H7 (cell line): ENCODE results near the gene KIRREL2. TPM values are rescaled to one million over a fixed set of nuclear protein-coding genes. Genes with fewer than 3 reads are reported as not detected.
A peak's percentile ranks its signal among the peaks of the same experiment; 100 is the strongest.
"Not testable (repeated sequence)": the region's sequence is repeated elsewhere in the genome, so short reads cannot be mapped to it uniquely, and the experiment has no call there.

Source experiments
- DNase-seq: peaks from one replicate; pipeline ENCODE4 v3.0.0; 2012
- H3K27me3 ChIP-seq: 2 replicates; pipeline ENCODE4 v1.6.0; 2011; ENCODE audit warnings: mild to moderate bottlenecking, low read length; ENCODE audit not compliant: control insufficient read depth, insufficient read depth
- H3K36me3 ChIP-seq: replicated peaks from 2 replicates; pipeline ENCODE4 v1.5.1; 2011; ENCODE audit warnings: low read length; ENCODE audit not compliant: control insufficient read depth, insufficient read depth
- H3K4me3 ChIP-seq: 2 replicates; pipeline ENCODE4 v1.5.1; 2011; ENCODE audit warnings: low read depth, mild to moderate bottlenecking, control low read depth, low read length, moderate library complexity; ENCODE audit not compliant: insufficient read depth
- total RNA-seq: library from RNA; depleted of rRNA; stranded (reverse); fragments of >200 nt; shearing (Covaris generic); gene quantifications from 2 replicates; pipeline ENCODE4 v1.2.3, GENCODE V29; 2014

The KIRREL2 gene
- total RNA-seq, 1 experiment from 2014 or later = 0.55 TPM

GRCh38 chr19:35833972-35834371, 22.7 kb upstream of the KIRREL2 start:
- H3K36me3 ChIP-seq = no peaks in the 10 kb centered on the region
- H3K4me3 ChIP-seq = no peak overlapping the region
- H3K27me3 ChIP-seq = peaks cover 11% of the 10 kb centered on the region; the same call in 1 of the 2 replicates
- peak; percentile 47 for DNase-seq

GRCh38 chr19:35836096-35836495, 20.6 kb upstream of the KIRREL2 start:
- H3K36me3 ChIP-seq, DNase-seq, H3K4me3 ChIP-seq, H3K27me3 ChIP-seq: not testable (repeated sequence)

- DNase-seq = no peak
- H3K36me3 ChIP-seq = no peaks in the 10 kb centered on the region
- no peak overlapping the region for H3K4me3 ChIP-seq
- H3K27me3 ChIP-seq = peaks cover 46% of the 10 kb centered on the region
Measured at GRCh38 chr19:35841961-35842595, 14.6 kb upstream of the KIRREL2 start.

GRCh38 chr19:35842666-35843272, 13.9 kb upstream of the KIRREL2 start:
- H3K36me3 ChIP-seq = no peaks in the 10 kb centered on the region
- no peak overlapping the region for H3K4me3 ChIP-seq
- DNase-seq = no peak
- peaks cover 45% of the 10 kb centered on the region for H3K27me3 ChIP-seq

GRCh38 chr19:35843676-35844481, 12.8 kb upstream of the KIRREL2 start:
- Histone ChIP-seq H3K27me3 (peaks cover 53% of the 10 kb centered on the region), H3K36me3 (no peaks in the 10 kb centered on the region), H3K4me3 (peak overlapping the region; percentile 31; the same call in 1 of the 2 replicates)
- DNase-seq = peak; percentile 96

- peak; percentile 65 for DNase-seq
- Histone ChIP-seq H3K27me3 (peaks cover 57% of the 10 kb centered on the region), H3K36me3 (no peaks in the 10 kb centered on the region), H3K4me3 (no peak overlapping the region; the same call in 1 of the 2 replicates)
Measured at GRCh38 chr19:35844482-35845214, 12.1 kb upstream of the KIRREL2 start.

GRCh38 chr19:35845215-35846037, 11.3 kb upstream of the KIRREL2 start:
- peak; percentile 89 for DNase-seq
- Histone ChIP-seq H3K36me3 (no peaks in the 10 kb centered on the region), H3K27me3 (peaks cover 57% of the 10 kb centered on the region), H3K4me3 (peak overlapping the region; percentile 43)

- peak; percentile 85 for DNase-seq
- Histone ChIP-seq H3K4me3 (peak overlapping the region; percentile 43; the same call in 1 of the 2 replicates), H3K36me3 (no peaks in the 10 kb centered on the region), H3K27me3 (peaks cover 63% of the 10 kb centered on the region)
Measured at GRCh38 chr19:35846038-35846668, 10.6 kb upstream of the KIRREL2 start.

GRCh38 chr19:35847911-35848310, 8.8 kb upstream of the KIRREL2 start:
- Histone ChIP-seq H3K36me3 (no peaks in the 10 kb centered on the region), H3K4me3 (no peak overlapping the region), H3K27me3 (peaks cover 62% of the 10 kb centered on the region)
- peak; percentile 43 for DNase-seq

GRCh38 chr19:35848486-35848885, 8.2 kb upstream of the KIRREL2 start:
- no peaks in the 10 kb centered on the region for H3K36me3 ChIP-seq
- no peak overlapping the region for H3K4me3 ChIP-seq
- H3K27me3 ChIP-seq = peaks cover 60% of the 10 kb centered on the region
- no peak for DNase-seq

- Histone ChIP-seq H3K27me3 (peaks cover 55% of the 10 kb centered on the region), H3K36me3 (no peaks in the 10 kb centered on the region)
- DNase-seq = peak; percentile 30
Measured at GRCh38 chr19:35848919-35849505, 7.7 kb upstream of the KIRREL2 start.

GRCh38 chr19:35851213-35852028, 5.3 kb upstream of the KIRREL2 start:
- Histone ChIP-seq H3K36me3 (no peaks in the 10 kb centered on the region), H3K27me3 (peaks cover 53% of the 10 kb centered on the region), H3K4me3 (peak overlapping the region; percentile 16; the same call in 1 of the 2 replicates)
- DNase-seq = peak; percentile 90

More at GRCh38 chr19:35848919-35849505, 7.7 kb upstream of the KIRREL2 start:
- no peak overlapping the region for H3K4me3 ChIP-seq
